GM12878 (cell line): Measurements from ENCODE around the gene SPHK2. TPM values are rescaled to one million over a fixed set of nuclear protein-coding genes. Genes with fewer than 3 reads are reported as not detected.

Source experiments
- ATAC-seq: fragments of 200-7000 bp; cut with Tn5 transposase; 3 replicates; pipeline ENCODE4 v1.9.1; 2020; ENCODE audit warnings: mild to moderate bottlenecking, moderate library complexity
- BruUV-seq: library from RNA; stranded (reverse); fragments of 400-500 nt; replicated peaks from 2 replicates; lab custom pipeline; 2021; lab: Mats Ljungman, UMichigan
- CTCF ChIA-PET: fragments of 300-600 bp; sonication (Branson Sonifier 250); formaldehyde crosslinking; extraction: SDS; loops from one replicate; lab custom pipeline; 2021; ENCODE audit warnings: inconsistent platforms; lab: Yijun Ruan, JAX
- POLR2A ChIA-PET: fragments of 350-600 bp; formaldehyde crosslinking; extraction: SDS; loops from one replicate; lab custom pipeline; 2021; ENCODE audit warnings: inconsistent platforms; lab: Charles Lee
- RAD21 ChIA-PET: fragments of 300-600 bp; sonication (Branson Sonifier 250); formaldehyde crosslinking; loops from one replicate; lab custom pipeline; 2023; ENCODE audit warnings: antibody characterized with exemption; ENCODE audit not compliant: unreplicated experiment; lab: Charles Lee
- SMC1A ChIA-PET: fragments of 300-600 bp; sonication (Branson Sonifier 250); formaldehyde crosslinking; loops from one replicate; lab custom pipeline; 2023; ENCODE audit not compliant: unreplicated experiment, uncharacterized antibody; lab: Charles Lee
- DNase-seq: peaks from one replicate; pipeline ENCODE4 v3.0.0-alpha.2; 2011; ENCODE audit warnings: low read depth, low spot score
- FAIRE-seq: peaks from 3 replicates; lab custom pipeline; 2011; peaks lifted over from hg19 to GRCh38; lab: Jason Lieb, UNC
- H2AFZ ChIP-seq: 2 replicates; pipeline ENCODE4 v1.6.0; 2011; ENCODE audit warnings: low read depth, low read length, control low read depth; ENCODE audit not compliant: control insufficient read depth
- H3K27ac ChIP-seq: 2 replicates; pipeline ENCODE4 v1.5.1; 2011; ENCODE audit warnings: control low read depth; ENCODE audit not compliant: control insufficient read depth, insufficient read depth
- H3K27me3 ChIP-seq, 2 experiments: replicated peaks in 1 of 2; 2 replicates each; pipeline versions ENCODE4 v1.6.0 to v1.6.1; 2011; ENCODE audit warnings: low read length in 1 of 2; ENCODE audit not compliant: control insufficient read depth in 2 of 2, insufficient read depth in 2 of 2
- H3K36me3 ChIP-seq, 2 experiments: 2 replicates each; pipeline ENCODE4 v1.5.1; 2011; ENCODE audit warnings: low read length in 1 of 2; ENCODE audit not compliant: control insufficient read depth in 2 of 2, insufficient read depth in 2 of 2
- H3K4me1 ChIP-seq: 2 replicates; pipeline ENCODE4 v1.6.1; 2011; ENCODE audit warnings: mild to moderate bottlenecking, low read length, moderate library complexity, mixed read lengths; ENCODE audit not compliant: control insufficient read depth, insufficient read depth
- H3K4me2 ChIP-seq: 2 replicates; pipeline ENCODE4 v1.6.0; 2011; ENCODE audit warnings: control low read depth; ENCODE audit not compliant: control insufficient read depth, insufficient read depth
- H3K4me3 ChIP-seq: fragments of 200-600 bp; sonication (generic); 2 replicates; pipeline ENCODE4 v1.5.1; 2016
- H3K79me2 ChIP-seq: 2 replicates; pipeline ENCODE4 v1.6.0; 2011; ENCODE audit warnings: low read length; ENCODE audit not compliant: control insufficient read depth, insufficient read depth
- H3K9ac ChIP-seq: 2 replicates; pipeline ENCODE4 v1.8.0; 2011; ENCODE audit warnings: low read length, control low read depth, mixed read lengths; ENCODE audit not compliant: control insufficient read depth, insufficient read depth
- H3K9me3 ChIP-seq: replicated peaks from 3 replicates; pipeline ENCODE4 v1.5.1; 2011; ENCODE audit warnings: mild to moderate bottlenecking, low read length; ENCODE audit not compliant: control insufficient read depth, insufficient read depth
- H4K20me1 ChIP-seq: 2 replicates; pipeline ENCODE4 v1.6.0; 2011; ENCODE audit not compliant: control insufficient read depth, insufficient read depth
- BMI1 ChIP-seq: fragments of 450-650 bp; IDR thresholded peaks from 2 replicates; pipeline ENCODE4 v1.6.1; 2016; ENCODE audit warnings: mild to moderate bottlenecking, moderate library complexity, borderline replicate concordance
- JUND ChIP-seq: IDR thresholded peaks from 2 replicates; pipeline ENCODE4 v1.6.1; 2012; ENCODE audit warnings: low read depth, mild to moderate bottlenecking, low read length, improper control_type of control experiment, moderate library complexity
- POLR2A ChIP-seq: IDR thresholded peaks from 2 replicates; pipeline ENCODE4 v1.6.1; 2011; ENCODE audit warnings: low read depth, mild to moderate bottlenecking, low read length
- WGBS: methylation state at CpG from one replicate; pipeline ENCODE4 v1.1.6; 2016; ENCODE audit warnings: low lambda C conversion rate; ENCODE audit not compliant: insufficient replicate concordance, insufficient coverage; ENCODE audit errors: missing lambda C conversion rate; 5-methylcytosine and 5-hydroxymethylcytosine counted together
- in situ Hi-C: fragments of 300-500 bp; cut with MboI; formaldehyde crosslinking; loops from 9 replicates; pipeline ENCODE4 v1.14.3; 2018; ENCODE audit warnings: mixed read lengths
- intact Hi-C: fragments of 100-400 bp; cut with micrococcal nuclease; formaldehyde crosslinking; loops from one replicate; pipeline ENCODE4 v1.14.2; 2022; ENCODE audit not compliant: unreplicated experiment
- polyA plus RNA-seq, 11 experiments: library from polyadenylated mRNA; depleted of rRNA in 4 of 11; unstranded in 6 of 11; stranded (reverse) in 5 of 11; fragments of >200 nt; fragmentation: Nextera tagmentation in 4 of 11; fragmentation: Illumina TruSeq in 1 of 11; extraction: Ambion mirVana in 4 of 11; extraction: Trizol in 1 of 11; gene quantifications; 1 replicate in 1 of 11; 2 replicates in 10 of 11; pipeline versions ENCODE4 v1.2.1 to v1.2.3, GENCODE V29; 2011 to 2016; ENCODE audit warnings: inconsistent platforms in 2 of 11, missing spikeins in 2 of 11, low read depth in 1 of 11
- total RNA-seq, 4 experiments: library from RNA; depleted of rRNA in 3 of 4; stranded (reverse); fragments of >200 nt in 3 of 4; fragmentation: Illumina TruSeq in 1 of 4; extraction: Trizol in 1 of 4; gene quantifications; 2 replicates each; pipeline versions ENCODE4 v1.2.1 to v1.2.3, GENCODE V29; 2013 to 2021
- TF ChIP-seq, protein P1 (sequence below): fragments of 450-650 bp; formaldehyde crosslinking; IDR thresholded peaks from 2 replicates; pipeline ENCODE4 v1.4.0; 2020; ENCODE audit warnings: mild to moderate bottlenecking, moderate library complexity

SPHK2 gene
- total and polyA plus RNA-seq, 10 of the 15 experiments (the other 5 are each of a cell fraction or from before 2014, with no cell fraction given) = 0.37 to 40.5 (median 11.2) TPM

DNA sequence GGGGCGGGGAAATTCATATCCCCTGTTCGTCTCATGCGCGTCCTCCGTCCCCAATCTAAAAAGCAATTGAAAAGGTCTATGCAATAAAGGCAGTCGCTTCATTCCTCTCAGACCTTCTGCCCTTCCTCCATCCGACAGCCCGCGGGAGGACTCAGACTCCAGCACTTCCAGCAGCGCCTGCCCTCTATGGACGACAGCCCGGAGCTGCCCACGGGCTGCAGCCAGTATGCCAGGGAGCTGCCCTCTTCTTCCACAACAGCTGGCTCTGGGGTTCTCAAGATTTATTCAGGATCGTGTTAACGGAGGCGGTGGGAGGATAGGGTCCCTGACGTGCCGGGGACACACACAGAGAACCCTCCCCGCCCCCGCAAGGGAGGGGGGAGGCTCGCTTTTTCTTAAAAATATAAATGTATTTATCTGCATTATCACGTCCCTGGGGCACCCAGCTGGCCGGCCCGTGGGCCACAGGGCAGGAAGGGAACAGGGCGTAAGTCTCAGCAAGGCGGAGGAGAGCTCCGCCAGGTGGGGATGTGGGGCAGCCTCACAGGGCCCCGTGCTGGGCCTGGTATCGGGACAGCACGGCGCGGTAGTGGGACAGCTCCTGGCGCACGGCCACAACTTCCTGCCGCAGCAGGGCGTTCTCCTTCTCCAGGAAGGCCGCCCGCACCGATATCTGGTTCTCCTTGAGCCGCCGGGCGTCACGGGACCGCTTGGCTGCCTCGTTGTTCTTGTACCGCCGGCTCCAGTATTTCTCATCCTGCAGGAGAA lies 11.2 kb downstream of the SPHK2 start:
- H3K4me1 ChIP-seq = peaks cover 20% of the 10 kb centered on the region
- H2AFZ ChIP-seq = no peak overlapping the region
- intact Hi-C loops = loop anchor here (10.0 kb wide), 1 partner anchor 334 kb away; the partner anchor contains the start of gene FTL
- no peaks in the 10 kb centered on the region for H3K27me3 ChIP-seq
- RAD21 ChIA-PET = no interaction called here
- H3K9me3 ChIP-seq = no peaks in the 10 kb centered on the region
- ATAC-seq (no peak), FAIRE-seq (no peak), DNase-seq (no peak)
- CTCF ChIA-PET = no interaction called here
- in situ Hi-C loops = loop anchor here (25.0 kb wide), 1 partner anchor 1257 kb away; the partner anchor contains the start of genes AKT1S1, IL4I1 and TBC1D17
- 88% methylated on average over 42 of the region's 47 CpGs for WGBS
- H4K20me1 ChIP-seq = no peaks in the 10 kb centered on the region
- no peak overlapping the region for H3K4me2 ChIP-seq
- TF ChIP-seq JUND = no peak
- peak; percentile 43; the same call in 1 of the 2 replicates for TF ChIP-seq POLR2A
- no TSS peak for BruUV-seq
- H3K36me3 ChIP-seq = peaks cover 4 to 8% of the 10 kb centered on the region in 2 experiments; a peak in 3 of 4 replicates
- peaks cover 3% of the 10 kb centered on the region; the same call in 1 of the 2 replicates for H3K79me2 ChIP-seq
- no peak overlapping the region for H3K4me3 ChIP-seq
- H3K27ac ChIP-seq = no peak overlapping the region
- H3K9ac ChIP-seq = no peak overlapping the region
- POLR2A ChIA-PET = no interaction called here
- SMC1A ChIA-PET = no interaction called here

DNA sequence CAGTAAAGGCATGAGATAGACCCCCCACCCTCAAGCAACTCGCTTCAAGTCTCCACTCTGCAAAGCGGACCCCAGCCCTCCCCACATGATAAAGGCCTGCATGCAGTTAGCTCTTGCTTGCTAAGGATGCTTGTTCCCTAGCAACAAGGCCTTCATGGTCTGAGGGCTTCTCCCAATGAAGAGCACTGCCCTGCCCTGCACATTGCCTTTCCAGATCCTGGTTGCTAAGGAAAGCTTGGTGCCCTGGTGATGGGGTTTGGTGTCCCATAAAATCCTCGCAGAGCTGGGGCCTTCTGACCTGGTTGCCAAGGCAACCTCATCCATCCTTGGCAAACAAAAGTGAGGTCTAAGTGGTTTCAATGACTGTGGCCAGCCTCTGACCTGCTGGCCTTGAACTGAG lies 11.9 kb downstream of the SPHK2 start:
- Histone ChIP-seq H3K36me3 (peaks cover 4 to 5% of the 10 kb centered on the region in 2 experiments; a peak in 3 of 4 replicates), H4K20me1 (no peaks in the 10 kb centered on the region), H3K9ac (no peak overlapping the region), H3K9me3 (no peaks in the 10 kb centered on the region), H3K27ac (no peak overlapping the region), H3K4me3 (no peak overlapping the region), H3K27me3 (no peaks in the 10 kb centered on the region), H3K4me1 (peaks cover 20% of the 10 kb centered on the region), H3K79me2 (peaks cover 5% of the 10 kb centered on the region), H3K4me2 (no peak overlapping the region), H2AFZ (no peak overlapping the region)
- FAIRE-seq (no peak), ATAC-seq (no peak), DNase-seq (no peak)
- BruUV-seq = no TSS peak
- ChIA-PET CTCF (no interaction called here), SMC1A (no interaction called here), RAD21 (no interaction called here), POLR2A (no interaction called here)
- in situ Hi-C loops = loop anchor here (25.0 kb wide), 1 partner anchor 1256 kb away; the partner anchor contains the start of genes AKT1S1, IL4I1 and TBC1D17
- peak; percentile 37; the same call in 1 of the 2 replicates for TF ChIP-seq BMI1
- TF ChIP-seq, protein P1, sequence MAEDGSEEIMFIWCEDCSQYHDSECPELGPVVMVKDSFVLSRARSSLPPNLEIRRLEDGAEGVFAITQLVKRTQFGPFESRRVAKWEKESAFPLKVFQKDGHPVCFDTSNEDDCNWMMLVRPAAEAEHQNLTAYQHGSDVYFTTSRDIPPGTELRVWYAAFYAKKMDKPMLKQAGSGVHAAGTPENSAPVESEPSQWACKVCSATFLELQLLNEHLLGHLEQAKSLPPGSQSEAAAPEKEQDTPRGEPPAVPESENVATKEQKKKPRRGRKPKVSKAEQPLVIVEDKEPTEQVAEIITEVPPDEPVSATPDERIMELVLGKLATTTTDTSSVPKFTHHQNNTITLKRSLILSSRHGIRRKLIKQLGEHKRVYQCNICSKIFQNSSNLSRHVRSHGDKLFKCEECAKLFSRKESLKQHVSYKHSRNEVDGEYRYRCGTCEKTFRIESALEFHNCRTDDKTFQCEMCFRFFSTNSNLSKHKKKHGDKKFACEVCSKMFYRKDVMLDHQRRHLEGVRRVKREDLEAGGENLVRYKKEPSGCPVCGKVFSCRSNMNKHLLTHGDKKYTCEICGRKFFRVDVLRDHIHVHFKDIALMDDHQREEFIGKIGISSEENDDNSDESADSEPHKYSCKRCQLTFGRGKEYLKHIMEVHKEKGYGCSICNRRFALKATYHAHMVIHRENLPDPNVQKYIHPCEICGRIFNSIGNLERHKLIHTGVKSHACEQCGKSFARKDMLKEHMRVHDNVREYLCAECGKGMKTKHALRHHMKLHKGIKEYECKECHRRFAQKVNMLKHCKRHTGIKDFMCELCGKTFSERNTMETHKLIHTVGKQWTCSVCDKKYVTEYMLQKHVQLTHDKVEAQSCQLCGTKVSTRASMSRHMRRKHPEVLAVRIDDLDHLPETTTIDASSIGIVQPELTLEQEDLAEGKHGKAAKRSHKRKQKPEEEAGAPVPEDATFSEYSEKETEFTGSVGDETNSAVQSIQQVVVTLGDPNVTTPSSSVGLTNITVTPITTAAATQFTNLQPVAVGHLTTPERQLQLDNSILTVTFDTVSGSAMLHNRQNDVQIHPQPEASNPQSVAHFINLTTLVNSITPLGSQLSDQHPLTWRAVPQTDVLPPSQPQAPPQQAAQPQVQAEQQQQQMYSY (CRISPR knock-in tag) = no peak
- intact Hi-C loops = loop anchor here (10.0 kb wide), 1 partner anchor 334 kb away; the partner anchor contains the start of gene FTL
- 100% methylated on average over 3 of the region's 3 CpGs for WGBS
